GM23248 (cell line): Measurements from ENCODE around the gene ELFN1. TPM values are rescaled to one million over a fixed set of nuclear protein-coding genes. Genes with fewer than 3 reads are reported as not detected.

Source experiments
- DNase-seq: peaks from one replicate; pipeline ENCODE4 v3.0.0-alpha.2; 2015
- H2AFZ ChIP-seq: fragments of 200-600 bp; sonication (generic); 2 replicates; pipeline ENCODE4 v1.6.1; 2016; ENCODE audit warnings: antibody characterized with exemption
- H3F3A ChIP-seq: fragments of 200-600 bp; sonication (generic); 2 replicates; pipeline ENCODE4 v1.6.1; 2016; ENCODE audit warnings: mild to moderate bottlenecking, antibody characterized with exemption, mixed run types; ENCODE audit not compliant: insufficient read depth
- H3K27ac ChIP-seq: fragments of 200-600 bp; sonication (generic); 2 replicates; pipeline ENCODE4 v1.5.1; 2016; ENCODE audit warnings: mild to moderate bottlenecking
- H3K27me3 ChIP-seq: fragments of 200-600 bp; sonication (generic); replicated peaks from 2 replicates; pipeline ENCODE4 v1.6.1; 2016; ENCODE audit warnings: mild to moderate bottlenecking; ENCODE audit not compliant: insufficient read depth
- H3K36me3 ChIP-seq: fragments of 200-600 bp; sonication (generic); 2 replicates; pipeline ENCODE4 v1.6.1; 2016; ENCODE audit warnings: low read depth, mild to moderate bottlenecking
- H3K4me1 ChIP-seq: fragments of 200-600 bp; sonication (generic); 2 replicates; pipeline ENCODE4 v1.6.1; 2016; ENCODE audit warnings: mild to moderate bottlenecking; ENCODE audit not compliant: insufficient read depth
- H3K4me2 ChIP-seq: fragments of 200-600 bp; sonication (generic); one replicate; pipeline ENCODE4 v1.6.1; 2016; ENCODE audit warnings: mild to moderate bottlenecking; ENCODE audit not compliant: unreplicated experiment
- H3K4me3 ChIP-seq: fragments of 200-600 bp; sonication (generic); 2 replicates; pipeline ENCODE4 v1.5.1; 2016; ENCODE audit warnings: mild to moderate bottlenecking
- H3K79me2 ChIP-seq: fragments of 200-600 bp; sonication (generic); 2 replicates; pipeline ENCODE4 v1.6.1; 2016; ENCODE audit warnings: mild to moderate bottlenecking; ENCODE audit not compliant: insufficient read depth
- H3K9ac ChIP-seq: fragments of 200-600 bp; sonication (generic); 2 replicates; pipeline ENCODE4 v1.6.1; 2016; ENCODE audit warnings: mild to moderate bottlenecking
- H3K9me2 ChIP-seq: fragments of 200-600 bp; sonication (generic); 2 replicates; pipeline ENCODE4 v1.6.1; 2016; ENCODE audit warnings: mixed run types, mild to moderate bottlenecking, moderate library complexity; ENCODE audit not compliant: insufficient read depth
- H3K9me3 ChIP-seq: fragments of 200-600 bp; sonication (generic); one replicate; pipeline ENCODE4 v1.6.1; 2017; ENCODE audit warnings: low read depth
- H4K20me1 ChIP-seq: fragments of 200-600 bp; sonication (generic); 2 replicates; pipeline ENCODE4 v1.6.0; 2016; ENCODE audit not compliant: insufficient read depth
- EZH2 ChIP-seq: fragments of 200-600 bp; sonication (generic); IDR thresholded peaks from 2 replicates; pipeline ENCODE4 v1.6.1; 2018; ENCODE audit warnings: antibody characterized with exemption, mild to moderate bottlenecking; ENCODE audit not compliant: insufficient read depth, poor library complexity, severe bottlenecking
- EZH2phosphoT487 ChIP-seq: fragments of 200-600 bp; sonication (generic); IDR thresholded peaks from 2 replicates; pipeline ENCODE4 v1.6.1; 2018; ENCODE audit warnings: antibody characterized with exemption, moderate library complexity, mild to moderate bottlenecking, low read depth; ENCODE audit not compliant: insufficient read depth
- WGBS, 2 experiments: methylation state at CpG; one replicate each; pipeline ENCODE4 v1.1.6; 2015 to 2017; ENCODE audit warnings: low lambda C conversion rate in 2 of 2, low coverage in 1 of 2; ENCODE audit errors: missing lambda C conversion rate in 2 of 2; 5-methylcytosine and 5-hydroxymethylcytosine counted together
- in situ Hi-C: fragments of 300-500 bp; cut with MboI; formaldehyde crosslinking; loops from 2 replicates; pipeline ENCODE4 v1.15.0; 2020
- polyA plus RNA-seq: library from polyadenylated mRNA; unstranded; fragments of >200 nt; fragmentation: Nextera tagmentation; extraction: Ambion mirVana; gene quantifications from 2 replicates; pipeline ENCODE4 v1.2.1, GENCODE V29; 2016
- total RNA-seq: library from RNA; depleted of rRNA; stranded (reverse); fragments of >200 nt; shearing (Covaris generic); gene quantifications from 2 replicates; pipeline ENCODE4 v1.2.3, GENCODE V29; 2014

ELFN1 gene
- total and polyA plus RNA-seq, 2 experiments from 2014 or later: 0.13 to 6.2 TPM

- H3K9me2 ChIP-seq: no peaks in the 10 kb centered on the region
- no peaks in the 10 kb centered on the region for H3K36me3 ChIP-seq
- H3F3A ChIP-seq: no peaks in the 10 kb centered on the region
- H2AFZ ChIP-seq: no peak overlapping the region
- H3K79me2 ChIP-seq: no peaks in the 10 kb centered on the region
- H3K27me3 ChIP-seq: no peaks in the 10 kb centered on the region
- no peak overlapping the region for H3K27ac ChIP-seq
- DNase-seq: peak; percentile 51
- H3K4me3 ChIP-seq: no peak overlapping the region
- H3K9ac ChIP-seq: no peak overlapping the region
- no peaks in the 10 kb centered on the region for H3K4me1 ChIP-seq
- TF ChIP-seq EZH2: no peak
- TF ChIP-seq EZH2phosphoT487: no peak
- H3K4me2 ChIP-seq: no peak overlapping the region
- no peaks in the 10 kb centered on the region for H3K9me3 ChIP-seq
- no peaks in the 10 kb centered on the region for H4K20me1 ChIP-seq
- WGBS, 2 experiments: 28 to 30% methylated on average over 27 to 28 of the region's 28 CpGs
- in situ Hi-C loops: no loop called here
These were observed 72.7 kb downstream of the ELFN1 start for GRCh38 chr7:1742555-1743303.

GRCh38 chr7:1743481-1744230, 73.6 kb downstream of the ELFN1 start:
- H3K9ac ChIP-seq: no peak overlapping the region
- H3K4me2 ChIP-seq: no peak overlapping the region
- no peaks in the 10 kb centered on the region for H3K9me3 ChIP-seq
- H3K4me3 ChIP-seq: no peak overlapping the region
- no peaks in the 10 kb centered on the region for H3K27me3 ChIP-seq
- H4K20me1 ChIP-seq: no peaks in the 10 kb centered on the region
- TF ChIP-seq EZH2phosphoT487: no peak
- no peak for TF ChIP-seq EZH2
- no peaks in the 10 kb centered on the region for H3K36me3 ChIP-seq
- no peaks in the 10 kb centered on the region for H3F3A ChIP-seq
- WGBS, 2 experiments: 79 to 83% methylated on average over 37 of the region's 37 CpGs
- in situ Hi-C loops: no loop called here
- H3K27ac ChIP-seq: no peak overlapping the region
- no peak overlapping the region for H2AFZ ChIP-seq
- no peaks in the 10 kb centered on the region for H3K4me1 ChIP-seq
- H3K9me2 ChIP-seq: no peaks in the 10 kb centered on the region
- H3K79me2 ChIP-seq: no peaks in the 10 kb centered on the region
- DNase-seq: no peak

GRCh38 chr7:1744296-1745017, 74.4 kb downstream of the ELFN1 start:
- no peak for TF ChIP-seq EZH2
- no peak for TF ChIP-seq EZH2phosphoT487
- Histone ChIP-seq H3K79me2 (no peaks in the 10 kb centered on the region), H3K9me3 (no peaks in the 10 kb centered on the region), H3K4me2 (no peak overlapping the region), H3K27me3 (no peaks in the 10 kb centered on the region), H3K36me3 (no peaks in the 10 kb centered on the region), H2AFZ (no peak overlapping the region), H3K9me2 (no peaks in the 10 kb centered on the region), H3K4me1 (no peaks in the 10 kb centered on the region), H4K20me1 (no peaks in the 10 kb centered on the region), H3K4me3 (no peak overlapping the region), H3F3A (no peaks in the 10 kb centered on the region), H3K27ac (no peak overlapping the region), H3K9ac (no peak overlapping the region)
- DNase-seq: no peak
- in situ Hi-C loops: no loop called here
- 93 to 95% methylated on average over 44 to 49 of the region's 56 CpGs for WGBS, 2 experiments

- no peaks in the 10 kb centered on the region for H3K4me1 ChIP-seq
- in situ Hi-C loops: no loop called here
These were observed 75.0 kb downstream of the ELFN1 start for GRCh38 chr7:1745018-1745532.

More at GRCh38 chr7:1745018-1745532, 75.0 kb downstream of the ELFN1 start:
- Histone ChIP-seq H3K36me3 (no peaks in the 10 kb centered on the region), H3K9me3 (no peaks in the 10 kb centered on the region), H4K20me1 (no peaks in the 10 kb centered on the region), H3K9me2 (no peaks in the 10 kb centered on the region), H3K79me2 (no peaks in the 10 kb centered on the region), H2AFZ (no peak overlapping the region), H3K27me3 (0 out of 2 replicates have a peak, but pooled peaks cover 3% of the 10 kb centered on the region), H3K9ac (no peak overlapping the region), H3K4me2 (no peak overlapping the region), H3K27ac (no peak overlapping the region), H3F3A (no peaks in the 10 kb centered on the region), H3K4me3 (no peak overlapping the region)
- WGBS, 2 experiments: 95 to 96% methylated on average over 27 to 46 of the region's 46 CpGs
- TF ChIP-seq EZH2 (no peak), EZH2phosphoT487 (no peak)
- no peak for DNase-seq
